Spleen (tissue), 11 donors: ENCODE measurements around the gene CIT. TPM values are rescaled to one million over a fixed set of nuclear protein-coding genes. Genes with fewer than 3 reads are reported as not detected.

Experiments used
- DNase-seq: peaks from one replicate; pipeline ENCODE4 v3.0.0-alpha.2; 2020
- H3K27ac ChIP-seq, 8 donors: fragments of 200-600 bp; sonication (generic) in 7 of 8; 1 replicate in 4 of 8; 2 replicates in 4 of 8; pipeline versions ENCODE4 v1.5.0 to v1.8.0; 2016 to 2021; ENCODE audit warnings: inconsistent platforms in 4 of 8, mild to moderate bottlenecking in 4 of 8, moderate library complexity in 1 of 8
- H3K27me3 ChIP-seq, 7 donors: fragments of 200-600 bp; sonication (generic) in 6 of 7; replicated peaks in 1 of 7; 1 replicate in 4 of 7; 2 replicates in 3 of 7; pipeline versions ENCODE4 v1.5.0 to v1.8.0; 2016 to 2021; ENCODE audit warnings: inconsistent platforms in 3 of 7, mild to moderate bottlenecking in 1 of 7
- H3K36me3 ChIP-seq, 6 donors: fragments of 200-600 bp; sonication (generic) in 5 of 6; 1 replicate in 4 of 6; 2 replicates in 2 of 6; pipeline versions ENCODE4 v1.5.0 to v1.8.0; 2016 to 2021; ENCODE audit warnings: inconsistent platforms in 2 of 6
- H3K4me1 ChIP-seq, 6 donors: fragments of 200-600 bp; sonication (generic) in 5 of 6; 1 replicate in 3 of 6; 2 replicates in 3 of 6; pipeline versions ENCODE4 v1.5.0 to v1.8.0; 2016 to 2021; ENCODE audit warnings: inconsistent platforms in 3 of 6
- H3K4me3 ChIP-seq, 8 donors: fragments of 200-600 bp; sonication (generic) in 7 of 8; 1 replicate in 4 of 8; 2 replicates in 4 of 8; pipeline versions ENCODE4 v1.5.0 to v1.8.0; 2016 to 2021; ENCODE audit warnings: inconsistent platforms in 4 of 8, mild to moderate bottlenecking in 4 of 8, moderate library complexity in 2 of 8
- H3K9me3 ChIP-seq, 8 donors: fragments of 200-600 bp; sonication (generic) in 7 of 8; 1 replicate in 4 of 8; 2 replicates in 4 of 8; pipeline versions ENCODE4 v1.5.0 to v1.8.0; 2016 to 2021; ENCODE audit warnings: inconsistent platforms in 4 of 8
- POLR2A ChIP-seq, 3 donors: fragments of 450-650 bp; IDR thresholded peaks; one replicate each; pipeline ENCODE4 v1.5.1; 2017; ENCODE audit warnings: antibody characterized with exemption in 3 of 3, mild to moderate bottlenecking in 1 of 3
- POLR2AphosphoS5 ChIP-seq, 3 donors: sonication (generic); formaldehyde crosslinking; IDR thresholded peaks; one replicate each; pipeline ENCODE4 v1.5.1; 2017; ENCODE audit warnings: antibody characterized with exemption in 3 of 3
- WGBS, 5 donors: extraction: QIAGEN DNeasy Blood & Tissue Kit in 3 of 5; methylation state at CpG; one replicate each; pipeline versions ENCODE4 v1.1.5 to v1.1.7; 2013 to 2018; 5-methylcytosine and 5-hydroxymethylcytosine counted together
- intact Hi-C: fragments of 100-400 bp; cut with DNase I; formaldehyde crosslinking; loops from one replicate; pipeline ENCODE4 v1.15.0; 2023; ENCODE audit warnings: low total_unique reads
- polyA plus RNA-seq, 3 donors: library from polyadenylated mRNA; stranded (reverse); fragments of 200-250 nt; gene quantifications; one replicate each; pipeline ENCODE4 v1.2.1, GENCODE V29; 2013
- total RNA-seq, 7 donors: library from RNA; depleted of rRNA in 3 of 7; stranded (reverse); fragments of >200 nt in 3 of 7; fragmentation: NEBNext Ultra II Directional in 4 of 7; extraction: Animal tissue kit (Norgen Biotek cat#: 25700) in 4 of 7; gene quantifications; one replicate each; pipeline versions ENCODE4 v1.1.0 to v1.2.1, GENCODE V29; 2016 to 2021
- TF ChIP-seq, protein P1 (sequence below), 11 experiments: fragments of 200-600 bp in 7 of 11; fragments of 450-650 bp in 4 of 11; sonication (generic) in 4 of 11; IDR thresholded peaks in 8 of 11; conservative IDR thresholded peaks in 3 of 11; 1 replicate in 7 of 11; 2 replicates in 4 of 11; pipeline versions ENCODE4 v1.4.0 to v1.8.0; 2016 to 2021; ENCODE audit warnings: antibody characterized with exemption in 11 of 11, inconsistent platforms in 4 of 11, mild to moderate bottlenecking in 1 of 11
- donor health status: healthy with polysubstance abuse.
- donor health status: DM: no; HTN: no; CAD: no; lungs with moderate emphysema.
- donor health status: DM: no; HTN: no; CAD: no.
- donor health status: Bipolar disorder and iron deficiency.
- donor health status: healthy.
- donor health status: DM: no; HTN: no; CAD: no.
- donor health status: DM: yes; HTN: yes; CAD: no.

Gene CIT
- total and polyA plus RNA-seq, 10 donors = 1.9 to 54.3 (median 24.5) TPM

DNA sequence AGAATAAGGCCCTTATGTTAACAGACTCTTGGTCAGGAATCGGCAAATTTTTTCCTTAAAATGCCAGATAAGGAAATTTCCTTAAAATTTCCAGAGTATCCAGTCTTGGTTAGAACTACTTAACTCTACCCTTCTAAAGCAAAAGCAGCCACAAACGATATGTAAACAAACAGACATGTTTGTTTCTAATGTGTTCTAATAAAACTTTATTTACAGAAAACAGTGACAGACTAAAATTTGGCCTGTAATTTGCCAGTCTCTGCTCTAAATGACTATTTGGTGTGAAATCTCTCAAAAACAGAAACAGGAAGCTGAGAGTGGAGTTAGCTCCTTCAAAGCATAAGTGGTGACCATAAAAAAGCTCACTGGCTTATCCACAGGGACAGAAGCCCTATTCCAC lies 131.0 kb downstream of the CIT start:
- no peak for DNase-seq
- TF ChIP-seq POLR2AphosphoS5 (IDR thresholded peaks at IDR 0.05) (no peak), POLR2A (IDR thresholded peaks at IDR 0.05) (no peak)
- TF ChIP-seq, protein P1, sequence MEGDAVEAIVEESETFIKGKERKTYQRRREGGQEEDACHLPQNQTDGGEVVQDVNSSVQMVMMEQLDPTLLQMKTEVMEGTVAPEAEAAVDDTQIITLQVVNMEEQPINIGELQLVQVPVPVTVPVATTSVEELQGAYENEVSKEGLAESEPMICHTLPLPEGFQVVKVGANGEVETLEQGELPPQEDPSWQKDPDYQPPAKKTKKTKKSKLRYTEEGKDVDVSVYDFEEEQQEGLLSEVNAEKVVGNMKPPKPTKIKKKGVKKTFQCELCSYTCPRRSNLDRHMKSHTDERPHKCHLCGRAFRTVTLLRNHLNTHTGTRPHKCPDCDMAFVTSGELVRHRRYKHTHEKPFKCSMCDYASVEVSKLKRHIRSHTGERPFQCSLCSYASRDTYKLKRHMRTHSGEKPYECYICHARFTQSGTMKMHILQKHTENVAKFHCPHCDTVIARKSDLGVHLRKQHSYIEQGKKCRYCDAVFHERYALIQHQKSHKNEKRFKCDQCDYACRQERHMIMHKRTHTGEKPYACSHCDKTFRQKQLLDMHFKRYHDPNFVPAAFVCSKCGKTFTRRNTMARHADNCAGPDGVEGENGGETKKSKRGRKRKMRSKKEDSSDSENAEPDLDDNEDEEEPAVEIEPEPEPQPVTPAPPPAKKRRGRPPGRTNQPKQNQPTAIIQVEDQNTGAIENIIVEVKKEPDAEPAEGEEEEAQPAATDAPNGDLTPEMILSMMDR (IDR thresholded peaks at IDR 0.05 in 8 of 11, conservative IDR thresholded peaks at IDR 0.05 in 3 of 11) = no peak
- 94 to 100% (median 97%) methylated on average over 2 of the region's 2 CpGs for WGBS, 5 donors
- H3K27ac ChIP-seq = no peak overlapping the region
- H3K36me3 ChIP-seq = peaks cover 0 to 59% (median 0%) of the 10 kb centered on the region in 6 donors
- H3K9me3 ChIP-seq = peaks cover 0 to 32% (median 29%) of the 10 kb centered on the region in 8 donors
- intact Hi-C loops = no loop called here
- no peak overlapping the region for H3K4me3 ChIP-seq
- H3K27me3 ChIP-seq = no peaks in the 10 kb centered on the region
- H3K4me1 ChIP-seq = no peaks in the 10 kb centered on the region

DNA sequence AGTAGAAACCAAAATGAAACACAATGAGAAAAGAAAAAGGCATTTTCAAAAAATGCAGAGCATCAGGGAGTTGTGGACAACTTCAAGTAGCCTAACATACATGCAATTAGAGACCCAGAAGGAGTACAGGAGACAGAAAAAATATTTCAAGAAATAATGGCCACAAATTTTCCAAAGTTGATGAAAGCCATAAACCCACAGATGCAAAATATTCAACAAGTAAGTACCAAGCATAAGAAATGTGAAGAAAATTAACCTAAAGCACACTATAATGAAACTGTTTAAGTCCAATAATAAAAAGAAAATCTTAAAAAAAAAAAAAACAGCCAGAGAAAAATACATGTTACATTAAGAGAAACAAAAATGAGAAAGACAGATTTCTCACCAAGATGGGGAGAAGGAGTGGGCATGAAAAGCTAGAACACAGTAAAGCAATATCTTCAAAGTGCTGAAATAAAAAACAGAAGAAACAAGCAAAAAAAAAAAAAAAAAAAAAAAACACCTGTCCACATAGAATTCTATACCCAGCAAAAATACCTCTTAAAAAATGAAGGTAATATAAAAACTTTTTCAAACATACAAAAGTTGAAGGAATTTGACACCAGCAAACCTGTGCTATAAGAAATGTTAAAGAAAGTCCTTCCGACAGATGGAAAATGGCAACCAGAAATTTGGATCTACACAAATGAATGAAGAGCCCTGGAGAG lies 132.1 kb downstream of the CIT start:
- DNase-seq = no peak
- WGBS, 5 donors = 96 to 98% (median 97%) methylated on average over 1 of the region's 1 CpG
- Histone ChIP-seq H3K4me1 (no peaks in the 10 kb centered on the region), H3K4me3 (no peak overlapping the region), H3K27ac (no peak overlapping the region), H3K9me3 (peaks cover 0 to 32% (median 29%) of the 10 kb centered on the region in 8 donors), H3K36me3 (peaks cover 0 to 50% (median 0%) of the 10 kb centered on the region in 6 donors), H3K27me3 (no peaks in the 10 kb centered on the region)
- intact Hi-C loops = no loop called here
- TF ChIP-seq POLR2A (IDR thresholded peaks at IDR 0.05) (no peak), POLR2AphosphoS5 (IDR thresholded peaks at IDR 0.05) (no peak)
- TF ChIP-seq, protein P1 (IDR thresholded peaks at IDR 0.05 in 8 of 11, conservative IDR thresholded peaks at IDR 0.05 in 3 of 11) = no peak

DNA sequence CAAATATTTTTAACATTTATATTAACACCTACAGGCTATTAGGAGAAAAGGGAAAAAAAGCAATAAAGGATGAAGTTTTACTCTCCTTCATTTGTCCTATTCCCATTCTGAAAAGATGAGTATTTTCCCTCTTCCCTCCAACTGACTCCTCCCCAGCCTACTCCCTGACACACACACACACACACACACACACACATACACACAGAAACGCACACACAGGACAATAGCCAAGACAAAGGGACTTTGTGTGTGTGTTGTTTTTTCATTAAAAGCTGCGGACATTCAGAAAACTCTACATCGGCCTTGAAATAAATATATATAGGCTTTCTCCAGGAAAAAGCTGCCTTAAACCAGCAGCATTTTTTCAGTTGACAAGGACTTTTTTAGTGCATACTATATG lies 134.4 kb downstream of the CIT start:
- H3K36me3 ChIP-seq = peaks cover 0 to 30% (median 0%) of the 10 kb centered on the region in 6 donors
- no peak for TF ChIP-seq POLR2A (IDR thresholded peaks at IDR 0.05)
- no peak for TF ChIP-seq POLR2AphosphoS5 (IDR thresholded peaks at IDR 0.05)
- TF ChIP-seq, protein P1 (IDR thresholded peaks at IDR 0.05 in 8 of 11, conservative IDR thresholded peaks at IDR 0.05 in 3 of 11) = no peak
- intact Hi-C loops = no loop called here
- H3K4me1 ChIP-seq = no peaks in the 10 kb centered on the region
- 82 to 92% (median 88%) methylated on average over 3 of the region's 3 CpGs for WGBS, 5 donors
- H3K9me3 ChIP-seq = peaks cover 0 to 32% (median 29%) of the 10 kb centered on the region in 8 donors
- no peaks in the 10 kb centered on the region for H3K27me3 ChIP-seq
- H3K4me3 ChIP-seq = no peak overlapping the region
- no peak for DNase-seq
- no peak overlapping the region for H3K27ac ChIP-seq

DNA sequence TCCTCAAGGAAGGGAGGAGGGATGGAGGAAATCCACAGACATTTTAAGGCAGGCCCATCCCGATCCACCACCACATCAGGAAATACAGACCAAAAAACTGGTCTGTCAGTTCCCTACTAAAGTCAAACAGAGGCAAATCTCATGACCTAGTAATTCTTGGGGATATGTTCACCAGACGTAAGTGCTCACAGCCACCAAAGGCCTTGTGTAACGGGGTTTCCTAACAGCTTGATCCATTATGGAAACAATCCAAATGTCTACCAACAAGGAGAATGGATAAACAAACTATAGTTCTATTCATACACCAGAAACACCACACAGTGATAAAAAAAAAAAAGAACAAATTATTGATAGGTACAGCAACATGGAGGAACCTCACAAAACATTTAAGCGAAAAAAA lies 136.3 kb downstream of the CIT start:
- intact Hi-C loops = no loop called here
- no peaks in the 10 kb centered on the region for H3K27me3 ChIP-seq
- no peak for DNase-seq
- no peak overlapping the region for H3K27ac ChIP-seq
- H3K36me3 ChIP-seq = peaks cover 0 to 29% (median 0%) of the 10 kb centered on the region in 6 donors
- 93 to 99% (median 96%) methylated on average over 4 of the region's 4 CpGs for WGBS, 5 donors
- no peaks in the 10 kb centered on the region for H3K4me1 ChIP-seq
- H3K4me3 ChIP-seq = no peak overlapping the region
- TF ChIP-seq POLR2AphosphoS5 (IDR thresholded peaks at IDR 0.05) (no peak), POLR2A (IDR thresholded peaks at IDR 0.05) (no peak)
- TF ChIP-seq, protein P1 (IDR thresholded peaks at IDR 0.05 in 8 of 11, conservative IDR thresholded peaks at IDR 0.05 in 3 of 11) = no peak
- peaks cover 0 to 24% (median 21%) of the 10 kb centered on the region in 8 donors for H3K9me3 ChIP-seq
